Keratinocyte (primary cell): Measurements from ENCODE around the gene ZNF346. TPM values are rescaled to one million over a fixed set of nuclear protein-coding genes. Genes with fewer than 3 reads are reported as not detected.

Source experiments
- DNase-seq: peaks from one replicate; pipeline ENCODE4 v3.0.0-alpha.2; 2011; ENCODE audit warnings: low read depth, missing footprints, low spot score
- FAIRE-seq: peaks from 2 replicates; lab custom pipeline; 2011; peaks lifted over from hg19 to GRCh38; lab: Jason Lieb, UNC
- H2AFZ ChIP-seq: 2 replicates; pipeline ENCODE4 v1.6.0; 2012; ENCODE audit warnings: low read length, control low read depth, inconsistent platforms; ENCODE audit not compliant: control insufficient read depth
- H3K27ac ChIP-seq: 2 replicates; pipeline ENCODE4 v1.5.1; 2011; ENCODE audit warnings: low read length; ENCODE audit not compliant: control insufficient read depth, insufficient read depth
- H3K27me3 ChIP-seq: 3 replicates; pipeline ENCODE4 v1.6.0; 2011; ENCODE audit warnings: low read length; ENCODE audit not compliant: control insufficient read depth, insufficient read depth; ENCODE audit errors: extremely low read depth
- H3K36me3 ChIP-seq, 2 experiments: 2 replicates in 1 of 2; 3 replicates in 1 of 2; pipeline ENCODE4 v1.5.1; 2011; ENCODE audit warnings: low read length in 2 of 2, mild to moderate bottlenecking in 1 of 2; ENCODE audit not compliant: control insufficient read depth in 2 of 2, insufficient read depth in 2 of 2; ENCODE audit errors: extremely low read depth in 1 of 2
- H3K4me1 ChIP-seq: 3 replicates; pipeline ENCODE4 v1.5.1; 2011; ENCODE audit warnings: low read length; ENCODE audit not compliant: control insufficient read depth, insufficient read depth; ENCODE audit errors: extremely low read depth
- H3K4me2 ChIP-seq: 3 replicates; pipeline ENCODE4 v1.6.0; 2011; ENCODE audit warnings: low read depth, low read length; ENCODE audit not compliant: control insufficient read depth, insufficient read depth; ENCODE audit errors: extremely low read depth
- H3K4me3 ChIP-seq, 3 experiments: fragments of 200-600 bp in 1 of 3; sonication (generic) in 1 of 3; 2 replicates in 2 of 3; 3 replicates in 1 of 3; pipeline ENCODE4 v1.5.1; 2011 to 2016; ENCODE audit warnings: low read length in 3 of 3, mild to moderate bottlenecking in 3 of 3, control low read depth in 2 of 3, inconsistent platforms in 1 of 3, low read depth in 1 of 3, mixed read lengths in 1 of 3, mixed run types in 1 of 3, moderate library complexity in 1 of 3; ENCODE audit not compliant: control insufficient read depth in 2 of 3, insufficient read depth in 2 of 3; ENCODE audit errors: extremely low read depth in 1 of 3
- H3K79me2 ChIP-seq: 2 replicates; pipeline ENCODE4 v1.6.0; 2012; ENCODE audit warnings: low read length; ENCODE audit not compliant: control insufficient read depth, insufficient read depth
- H3K9ac ChIP-seq: 3 replicates; pipeline ENCODE4 v1.6.0; 2011; ENCODE audit warnings: low read length; ENCODE audit not compliant: control insufficient read depth, insufficient read depth; ENCODE audit errors: extremely low read depth
- H3K9me1 ChIP-seq: 3 replicates; pipeline ENCODE4 v1.6.0; 2011; ENCODE audit warnings: low read length; ENCODE audit not compliant: control insufficient read depth, insufficient read depth; ENCODE audit errors: extremely low read depth
- H3K9me3 ChIP-seq: 2 replicates; pipeline ENCODE4 v1.5.1; 2012; ENCODE audit warnings: low read depth, low read length; ENCODE audit not compliant: control insufficient read depth
- H4K20me1 ChIP-seq: 3 replicates; pipeline ENCODE4 v1.6.0; 2011; ENCODE audit warnings: low read length; ENCODE audit not compliant: control insufficient read depth, insufficient read depth; ENCODE audit errors: extremely low read depth
- EZH2 ChIP-seq: IDR thresholded peaks from one replicate; pipeline ENCODE4 v1.6.1; 2012; ENCODE audit warnings: inconsistent platforms, mild to moderate bottlenecking, low read length, moderate library complexity
- dilution Hi-C: fragments of 300-500 bp; cut with MboI; formaldehyde crosslinking; loops from one replicate; pipeline ENCODE4 v1.7.0; 2020; ENCODE audit warnings: low sequenced_read_pairs; ENCODE audit not compliant: extremely low pct_ligation_motif_present
- polyA plus RNA-seq, 5 experiments: library from polyadenylated mRNA; depleted of rRNA in 3 of 5; stranded (reverse) in 3 of 5; stranded (forward) in 1 of 5; unstranded in 1 of 5; fragments of >200 nt; gene quantifications; 1 replicate in 1 of 5; 2 replicates in 3 of 5; 3 replicates in 1 of 5; pipeline versions ENCODE4 v1.2.1 to v1.2.3, GENCODE V29; 2011 to 2012; ENCODE audit warnings: missing spikeins in 2 of 5, low read depth in 1 of 5, low replicate concordance in 1 of 5
- TF ChIP-seq, protein P1 (sequence below), 3 experiments: IDR thresholded peaks in 1 of 3; conservative IDR thresholded peaks in 1 of 3; optimal IDR thresholded peaks in 1 of 3; 2 replicates in 2 of 3; 3 replicates in 1 of 3; pipeline versions ENCODE3 to v1.5.1; 2011; ENCODE audit warnings: low read length in 3 of 3, mild to moderate bottlenecking in 3 of 3, moderate library complexity in 2 of 3, control low read depth in 1 of 3, inconsistent platforms in 1 of 3; ENCODE audit not compliant: insufficient read depth in 2 of 3; ENCODE audit errors: extremely low read depth in 1 of 3

ZNF346 gene
- polyA plus RNA-seq, 1 donor (not counting 4 experiments of a cell fraction or from before 2014, with no cell fraction given) = 9.5 TPM

DNA sequence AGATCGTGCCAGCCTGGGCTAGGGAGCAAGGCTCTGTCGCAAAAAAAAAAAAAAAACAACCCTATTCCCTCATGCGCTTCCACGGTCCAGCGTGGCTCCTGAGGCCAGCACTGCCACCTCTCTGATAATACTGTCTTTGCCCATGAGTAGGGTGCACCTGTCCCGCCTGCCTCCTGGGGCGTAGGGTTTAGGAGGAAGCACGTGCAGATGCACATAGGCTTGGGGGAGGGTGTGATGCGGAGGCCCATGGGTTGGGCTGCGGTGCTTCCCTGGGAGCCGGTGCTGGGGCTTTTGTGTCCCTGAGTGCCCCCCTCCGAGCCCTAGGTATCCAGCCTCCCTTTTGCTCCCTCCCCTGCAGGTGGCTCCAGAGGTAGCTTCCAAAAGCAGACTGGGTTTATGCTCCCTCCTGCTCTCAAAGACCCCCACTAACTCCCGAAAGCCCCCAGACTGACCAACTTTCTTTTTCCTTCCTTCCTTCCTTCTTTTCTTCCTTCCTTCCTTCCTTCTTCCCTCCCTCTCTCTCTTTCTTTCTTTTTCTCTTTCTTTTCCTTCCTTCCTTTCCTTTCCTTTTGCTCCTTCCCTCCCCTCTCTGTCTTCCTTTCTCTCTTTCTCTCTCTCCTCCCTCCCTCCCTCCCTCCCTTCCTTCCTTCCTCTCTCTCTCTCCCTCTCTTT is 77.1 kb downstream of the ZNF346 start:
- Histone ChIP-seq H3K27ac (no peak overlapping the region), H4K20me1 (no peaks in the 10 kb centered on the region), H3K4me1 (no peaks in the 10 kb centered on the region), H3K4me3 (no peak overlapping the region), H3K4me2 (no peak overlapping the region), H3K9me3 (no peaks in the 10 kb centered on the region), H3K27me3 (peaks cover 4% of the 10 kb centered on the region), H3K36me3 (no peaks in the 10 kb centered on the region), H2AFZ (no peak overlapping the region), H3K9me1 (no peaks in the 10 kb centered on the region), H3K79me2 (no peaks in the 10 kb centered on the region), H3K9ac (no peak overlapping the region)
- dilution Hi-C loops = no loop called here
- FAIRE-seq (no peak), DNase-seq (no peak)
- no peak for TF ChIP-seq EZH2
- TF ChIP-seq, protein P1, sequence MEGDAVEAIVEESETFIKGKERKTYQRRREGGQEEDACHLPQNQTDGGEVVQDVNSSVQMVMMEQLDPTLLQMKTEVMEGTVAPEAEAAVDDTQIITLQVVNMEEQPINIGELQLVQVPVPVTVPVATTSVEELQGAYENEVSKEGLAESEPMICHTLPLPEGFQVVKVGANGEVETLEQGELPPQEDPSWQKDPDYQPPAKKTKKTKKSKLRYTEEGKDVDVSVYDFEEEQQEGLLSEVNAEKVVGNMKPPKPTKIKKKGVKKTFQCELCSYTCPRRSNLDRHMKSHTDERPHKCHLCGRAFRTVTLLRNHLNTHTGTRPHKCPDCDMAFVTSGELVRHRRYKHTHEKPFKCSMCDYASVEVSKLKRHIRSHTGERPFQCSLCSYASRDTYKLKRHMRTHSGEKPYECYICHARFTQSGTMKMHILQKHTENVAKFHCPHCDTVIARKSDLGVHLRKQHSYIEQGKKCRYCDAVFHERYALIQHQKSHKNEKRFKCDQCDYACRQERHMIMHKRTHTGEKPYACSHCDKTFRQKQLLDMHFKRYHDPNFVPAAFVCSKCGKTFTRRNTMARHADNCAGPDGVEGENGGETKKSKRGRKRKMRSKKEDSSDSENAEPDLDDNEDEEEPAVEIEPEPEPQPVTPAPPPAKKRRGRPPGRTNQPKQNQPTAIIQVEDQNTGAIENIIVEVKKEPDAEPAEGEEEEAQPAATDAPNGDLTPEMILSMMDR (optimal IDR thresholded peaks at IDR 0.05 in 1 of 3, IDR thresholded peaks at IDR 0.05 in 1 of 3, conservative IDR thresholded peaks at IDR 0.05 in 1 of 3; ENCODE audit: extremely low read depth in 1 of 3, insufficient read depth in 2 of 3, low read length in 3 of 3) = no peak

DNA sequence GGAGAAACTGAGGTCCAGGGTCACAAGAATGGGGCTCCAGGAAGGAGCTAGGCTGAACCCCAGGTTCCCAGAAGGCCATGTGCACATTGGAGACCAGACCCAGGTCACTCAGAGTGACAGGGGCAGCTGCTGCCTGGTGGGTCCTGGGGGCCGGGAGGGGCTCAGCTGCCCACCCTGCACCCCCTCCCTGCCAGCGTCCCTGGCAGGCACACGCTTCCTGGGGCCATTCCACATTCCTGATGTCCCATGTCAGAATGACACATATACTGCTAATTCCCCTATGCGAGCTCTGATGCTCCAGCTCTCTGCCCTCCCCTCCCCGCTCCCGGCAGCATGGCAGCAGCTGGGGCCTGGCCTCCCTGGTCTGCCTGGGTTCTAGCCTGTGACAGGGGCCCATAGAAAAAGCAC is 78.2 kb downstream of the ZNF346 start:
- no peak for TF ChIP-seq EZH2
- TF ChIP-seq, protein P1 (optimal IDR thresholded peaks at IDR 0.05 in 1 of 3, IDR thresholded peaks at IDR 0.05 in 1 of 3, conservative IDR thresholded peaks at IDR 0.05 in 1 of 3; ENCODE audit: extremely low read depth in 1 of 3, insufficient read depth in 2 of 3, low read length in 3 of 3) = no peak
- dilution Hi-C loops = no loop called here
- no peaks in the 10 kb centered on the region for H3K36me3 ChIP-seq
- no peaks in the 10 kb centered on the region for H3K4me1 ChIP-seq
- FAIRE-seq (no peak), DNase-seq (no peak)
- no peak overlapping the region for H3K4me3 ChIP-seq
- no peak overlapping the region for H3K27ac ChIP-seq
- H3K9me1 ChIP-seq = no peaks in the 10 kb centered on the region
- H2AFZ ChIP-seq = no peak overlapping the region
- no peaks in the 10 kb centered on the region for H3K79me2 ChIP-seq
- no peaks in the 10 kb centered on the region for H4K20me1 ChIP-seq
- peaks cover 4% of the 10 kb centered on the region for H3K27me3 ChIP-seq
- H3K9me3 ChIP-seq = no peaks in the 10 kb centered on the region
- no peak overlapping the region for H3K9ac ChIP-seq
- no peak overlapping the region for H3K4me2 ChIP-seq
